Sigmoid colon (tissue), 7 donors: ENCODE data around the gene MGAT5. TPM values are rescaled to one million over a fixed set of nuclear protein-coding genes. Genes with fewer than 3 reads are reported as not detected.

Source experiments
- DNase-seq: peaks from one replicate; pipeline ENCODE4 v3.0.0-alpha.2; 2019
- H3K27ac ChIP-seq, 4 donors: fragments of 200-600 bp; sonication (generic); one replicate each; pipeline ENCODE4 v1.5.1; 2016 to 2019; ENCODE audit warnings: mild to moderate bottlenecking in 1 of 4
- H3K27me3 ChIP-seq, 3 donors: fragments of 200-600 bp; sonication (generic); one replicate each; pipeline ENCODE4 v1.5.1; 2019; ENCODE audit warnings: mild to moderate bottlenecking in 1 of 3
- H3K36me3 ChIP-seq, 4 donors: fragments of 200-600 bp; sonication (generic); one replicate each; pipeline ENCODE4 v1.5.1; 2016 to 2019
- H3K4me1 ChIP-seq, 4 donors: fragments of 200-600 bp; sonication (generic); one replicate each; pipeline ENCODE4 v1.5.1; 2017 to 2019
- H3K4me3 ChIP-seq, 4 donors: fragments of 200-600 bp; sonication (generic); one replicate each; pipeline ENCODE4 v1.5.1; 2017 to 2019; ENCODE audit warnings: mild to moderate bottlenecking in 2 of 4, moderate library complexity in 1 of 4
- H3K9me3 ChIP-seq, 4 donors: fragments of 200-600 bp in 3 of 4; sonication (generic) in 3 of 4; one replicate each; pipeline versions ENCODE4 v1.5.1 to v1.6.1; 2013 to 2019
- EP300 ChIP-seq, 4 donors: sonication (generic); formaldehyde crosslinking; IDR thresholded peaks; one replicate each; pipeline ENCODE4 v1.6.1; 2017; ENCODE audit warnings: antibody characterized with exemption in 4 of 4
- POLR2A ChIP-seq, 2 donors: fragments of 450-650 bp; IDR thresholded peaks; one replicate each; pipeline ENCODE4 v1.6.1; 2016; ENCODE audit warnings: antibody characterized with exemption in 2 of 2, mild to moderate bottlenecking in 2 of 2, moderate library complexity in 2 of 2
- POLR2AphosphoS5 ChIP-seq, 4 donors: sonication (generic); formaldehyde crosslinking; IDR thresholded peaks; one replicate each; pipeline ENCODE4 v1.6.1; 2017; ENCODE audit warnings: antibody characterized with exemption in 4 of 4
- WGBS, 2 donors: extraction: QIAGEN DNeasy Blood & Tissue Kit; methylation state at CpG; one replicate each; pipeline ENCODE4 v1.1.7; 2013; 5-methylcytosine and 5-hydroxymethylcytosine counted together
- intact Hi-C: fragments of 100-400 bp; cut with DNase I; formaldehyde crosslinking; loops from one replicate; pipeline ENCODE4 v1.15.1; 2023
- polyA plus RNA-seq, 3 donors: library from polyadenylated mRNA; stranded (reverse); fragments of 200-250 nt; gene quantifications; one replicate each; pipeline ENCODE4 v1.2.3, GENCODE V29; 2013
- total RNA-seq, 4 donors: library from RNA; depleted of rRNA; stranded (reverse); fragments of >200 nt; gene quantifications; one replicate each; pipeline ENCODE4 v1.1.0, GENCODE V29; 2016
- TF ChIP-seq, protein P1 (sequence below), 4 experiments: fragments of 450-650 bp in 3 of 4; fragments of 200-600 bp in 1 of 4; IDR thresholded peaks; one replicate each; pipeline ENCODE4 v1.5.1; 2016 to 2019; ENCODE audit warnings: antibody characterized with exemption in 4 of 4, mild to moderate bottlenecking in 3 of 4, moderate library complexity in 2 of 4
- donor health status: healthy with polysubstance abuse.
- donor health status: Bipolar disorder and iron deficiency.
- donor health status: healthy.

MGAT5 gene
- total and polyA plus RNA-seq, 7 donors = 3.0 to 42.4 (median 30.3) TPM

DNA sequence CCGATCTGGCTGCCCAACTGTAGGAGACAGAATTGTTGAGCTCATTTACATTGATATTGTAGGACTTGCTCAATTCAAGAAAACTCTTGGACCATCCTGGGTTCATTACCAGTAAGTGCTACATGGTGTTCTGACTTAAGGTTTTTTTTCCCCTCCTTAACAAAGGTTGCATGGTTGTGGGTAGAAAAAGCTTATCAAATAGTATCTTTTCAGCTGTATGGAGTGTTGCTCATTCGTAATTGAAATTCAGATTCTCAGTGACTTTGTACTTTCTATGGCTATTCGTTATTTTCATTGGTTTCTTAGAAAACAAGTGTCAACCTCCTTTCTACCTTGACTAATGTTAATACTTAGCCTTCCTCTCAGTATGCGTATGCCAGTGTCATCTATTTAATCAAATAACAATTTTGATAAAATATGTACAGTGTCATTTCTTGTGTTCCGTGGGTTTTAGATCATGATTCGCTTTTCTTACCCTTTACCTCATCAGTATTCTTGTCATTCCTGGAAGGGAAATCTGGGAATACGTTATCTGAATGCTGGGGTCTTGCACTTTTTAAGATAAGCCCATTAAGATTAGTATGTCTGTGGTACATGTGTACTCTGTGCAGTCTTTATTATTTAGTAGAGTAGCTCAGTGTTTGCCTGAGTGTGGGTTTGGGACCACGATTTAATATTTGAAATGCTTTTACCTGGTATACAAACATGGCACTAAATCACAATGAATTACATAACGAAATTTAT lies 91.3 kb downstream of the MGAT5 start:
- DNase-seq = no peak
- H3K27ac ChIP-seq = no peak overlapping the region
- intact Hi-C loops = no loop called here
- 96 to 97% methylated on average over 9 of the region's 9 CpGs for WGBS, 2 donors
- no peak overlapping the region for H3K4me3 ChIP-seq
- no peaks in the 10 kb centered on the region for H3K27me3 ChIP-seq
- H3K4me1 ChIP-seq = no peaks in the 10 kb centered on the region
- TF ChIP-seq, protein P1, sequence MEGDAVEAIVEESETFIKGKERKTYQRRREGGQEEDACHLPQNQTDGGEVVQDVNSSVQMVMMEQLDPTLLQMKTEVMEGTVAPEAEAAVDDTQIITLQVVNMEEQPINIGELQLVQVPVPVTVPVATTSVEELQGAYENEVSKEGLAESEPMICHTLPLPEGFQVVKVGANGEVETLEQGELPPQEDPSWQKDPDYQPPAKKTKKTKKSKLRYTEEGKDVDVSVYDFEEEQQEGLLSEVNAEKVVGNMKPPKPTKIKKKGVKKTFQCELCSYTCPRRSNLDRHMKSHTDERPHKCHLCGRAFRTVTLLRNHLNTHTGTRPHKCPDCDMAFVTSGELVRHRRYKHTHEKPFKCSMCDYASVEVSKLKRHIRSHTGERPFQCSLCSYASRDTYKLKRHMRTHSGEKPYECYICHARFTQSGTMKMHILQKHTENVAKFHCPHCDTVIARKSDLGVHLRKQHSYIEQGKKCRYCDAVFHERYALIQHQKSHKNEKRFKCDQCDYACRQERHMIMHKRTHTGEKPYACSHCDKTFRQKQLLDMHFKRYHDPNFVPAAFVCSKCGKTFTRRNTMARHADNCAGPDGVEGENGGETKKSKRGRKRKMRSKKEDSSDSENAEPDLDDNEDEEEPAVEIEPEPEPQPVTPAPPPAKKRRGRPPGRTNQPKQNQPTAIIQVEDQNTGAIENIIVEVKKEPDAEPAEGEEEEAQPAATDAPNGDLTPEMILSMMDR (IDR thresholded peaks at IDR 0.05) = no peak
- TF ChIP-seq EP300 (IDR thresholded peaks at IDR 0.05) (no peak), POLR2A (IDR thresholded peaks at IDR 0.05) (no peak), POLR2AphosphoS5 (IDR thresholded peaks at IDR 0.05) (no peak)
- H3K36me3 ChIP-seq = peaks cover 0 to 8% (median 0%) of the 10 kb centered on the region in 4 donors
- H3K9me3 ChIP-seq = no peaks in the 10 kb centered on the region

DNA sequence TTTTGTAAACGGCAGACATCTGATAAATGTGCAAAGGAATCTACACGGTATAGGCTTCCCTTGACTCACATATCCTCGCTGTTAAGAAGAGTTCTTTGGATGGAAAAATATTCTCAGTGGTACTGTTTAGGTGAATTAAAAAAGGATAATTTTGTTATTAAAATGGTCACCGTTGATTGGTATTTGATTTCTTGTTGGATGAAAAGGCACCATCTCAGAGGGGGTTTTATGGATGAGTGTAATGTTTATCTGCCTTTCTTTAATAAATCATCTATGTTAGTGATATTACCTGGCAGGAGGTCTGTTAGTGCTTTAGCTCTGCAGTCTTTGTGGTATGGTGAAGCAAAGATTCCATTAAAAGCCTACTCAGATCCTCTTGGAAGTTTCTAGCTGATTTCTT lies 92.3 kb downstream of the MGAT5 start:
- intact Hi-C loops = no loop called here
- H3K27ac ChIP-seq = no peak overlapping the region
- H3K36me3 ChIP-seq = peaks cover 0 to 8% (median 0%) of the 10 kb centered on the region in 4 donors
- no peaks in the 10 kb centered on the region for H3K4me1 ChIP-seq
- H3K27me3 ChIP-seq = no peaks in the 10 kb centered on the region
- H3K9me3 ChIP-seq = no peaks in the 10 kb centered on the region
- TF ChIP-seq, protein P1 (IDR thresholded peaks at IDR 0.05) = no peak
- no peak for TF ChIP-seq POLR2AphosphoS5 (IDR thresholded peaks at IDR 0.05)
- TF ChIP-seq EP300 (IDR thresholded peaks at IDR 0.05) = no peak
- no peak for TF ChIP-seq POLR2A (IDR thresholded peaks at IDR 0.05)
- WGBS, 2 donors = 97 to 98% methylated on average over 4 of the region's 4 CpGs
- H3K4me3 ChIP-seq = no peak overlapping the region
- no peak for DNase-seq

DNA sequence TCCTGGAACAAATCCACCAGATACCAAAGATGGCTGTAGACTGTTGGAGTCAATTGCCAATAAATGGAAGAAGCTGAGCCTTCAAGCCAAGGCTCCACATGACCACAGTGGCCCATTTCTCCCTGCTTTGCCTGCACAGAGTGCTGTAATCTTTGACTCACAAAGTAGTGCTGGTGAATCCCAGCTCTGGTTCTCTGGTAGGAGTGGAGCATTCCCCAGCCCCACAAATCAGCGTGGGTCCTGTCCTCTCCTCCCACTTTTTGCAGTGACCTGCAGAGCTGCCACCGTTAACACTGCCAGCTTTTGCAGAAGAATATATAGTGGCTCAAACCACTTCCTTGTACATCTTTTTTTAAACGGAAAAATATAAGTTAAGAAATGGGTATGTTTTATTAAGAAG lies 93.9 kb downstream of the MGAT5 start:
- Histone ChIP-seq H3K9me3 (no peaks in the 10 kb centered on the region), H3K27ac (no peak overlapping the region), H3K4me1 (no peaks in the 10 kb centered on the region), H3K27me3 (no peaks in the 10 kb centered on the region), H3K36me3 (peaks cover 0 to 8% (median 0%) of the 10 kb centered on the region in 4 donors), H3K4me3 (no peak overlapping the region)
- no peak for DNase-seq
- no peak for TF ChIP-seq POLR2AphosphoS5 (IDR thresholded peaks at IDR 0.05)
- TF ChIP-seq, protein P1 (IDR thresholded peaks at IDR 0.05) = no peak
- TF ChIP-seq EP300 (IDR thresholded peaks at IDR 0.05) = no peak
- TF ChIP-seq POLR2A (IDR thresholded peaks at IDR 0.05) = no peak
- 42 to 71% methylated on average over 3 of the region's 3 CpGs for WGBS, 2 donors
- intact Hi-C loops = no loop called here

DNA sequence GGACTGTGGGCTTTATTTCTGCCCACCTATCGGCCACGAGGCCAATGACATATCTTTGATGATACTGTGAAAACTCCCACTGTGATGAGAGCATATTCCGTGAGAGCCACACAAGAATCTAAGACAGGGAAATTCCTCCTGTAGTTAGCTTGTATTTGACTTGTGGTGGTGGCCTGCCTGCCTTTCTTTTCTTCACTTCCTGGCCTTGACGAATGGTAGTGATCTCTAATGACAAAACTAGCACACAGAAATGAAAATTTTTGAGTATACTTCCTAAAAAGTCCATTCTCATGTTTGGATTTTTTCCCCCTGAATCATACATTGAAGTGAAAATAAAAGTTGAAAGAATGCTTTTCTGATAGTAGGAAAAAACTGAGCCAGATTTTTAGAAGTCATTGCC lies 94.4 kb downstream of the MGAT5 start:
- WGBS, 2 donors = 80 to 91% methylated on average over 4 of the region's 4 CpGs
- no peak overlapping the region for H3K4me3 ChIP-seq
- TF ChIP-seq, protein P1 (IDR thresholded peaks at IDR 0.05) = no peak
- TF ChIP-seq EP300 (IDR thresholded peaks at IDR 0.05) = no peak
- no peak for TF ChIP-seq POLR2AphosphoS5 (IDR thresholded peaks at IDR 0.05)
- TF ChIP-seq POLR2A (IDR thresholded peaks at IDR 0.05) = no peak
- no peak overlapping the region for H3K27ac ChIP-seq
- intact Hi-C loops = no loop called here
- no peaks in the 10 kb centered on the region for H3K27me3 ChIP-seq
- no peak for DNase-seq
- H3K4me1 ChIP-seq = no peaks in the 10 kb centered on the region
- no peaks in the 10 kb centered on the region for H3K9me3 ChIP-seq
- peaks cover 0 to 8% (median 0%) of the 10 kb centered on the region in 4 donors for H3K36me3 ChIP-seq
